HT1080 (cell line): ENCODE data around the gene TMED1. TPM values are rescaled to one million over a fixed set of nuclear protein-coding genes. Genes with fewer than 3 reads are reported as not detected.
"Not testable (repeated sequence)": the region's sequence is repeated elsewhere in the genome, so short reads cannot be mapped to it uniquely, and the experiment has no call there.

Source experiments
- DNase-seq: peaks from one replicate; pipeline ENCODE4 v3.0.0-alpha.2; 2015; ENCODE audit warnings: low read depth
- polyA plus RNA-seq, 2 experiments: library from polyadenylated mRNA; depleted of rRNA; stranded (reverse); fragments of >200 nt; gene quantifications; 2 replicates each; pipeline ENCODE4 v1.2.3, GENCODE V29; 2015
- total RNA-seq: library from RNA; depleted of rRNA; stranded (reverse); fragments of >200 nt; shearing (Covaris generic); gene quantifications from 2 replicates; pipeline ENCODE4 v1.2.3, GENCODE V29; 2014; rRNA removed

The TMED1 gene
- 49.2 and 55.8 TPM in 2 replicates for total RNA-seq
- 56.1 and 67.8 TPM in 2 replicates for polyA plus RNA-seq (2015; cell fraction: cytosol; rRNA removed)
- polyA plus RNA-seq (2015; cell fraction: nucleus; rRNA removed) = 23.5 and 27.6 TPM in 2 replicates

- DNase-seq = peak; percentile 98
Measured at GRCh38 chr19:10835754-10836478, at the start of gene TMED1. Gene TMED1, minus strand, starts transcription at chr19:10836212. Its CDS starts 21 bp downstream, at chr19:10836191.

- DNase-seq = no peak
Measured at GRCh38 chr19:10885201-10886169, 49.5 kb upstream of the TMED1 start.

- peak; percentile 46 for DNase-seq
Measured at GRCh38 chr19:10884274-10884673, 48.3 kb upstream of the TMED1 start.

GRCh38 chr19:10882108-10882457, 46.1 kb upstream of the TMED1 start:
- DNase-seq = no peak

- no peak for DNase-seq
Measured at GRCh38 chr19:10881403-10882107, 45.5 kb upstream of the TMED1 start.

- DNase-seq = no peak
Measured at GRCh38 chr19:10878253-10878652, 42.2 kb upstream of the TMED1 start.

GRCh38 chr19:10877608-10878007, 41.6 kb upstream of the TMED1 start:
- not testable (repeated sequence) for DNase-seq

GRCh38 chr19:10876459-10877240, 40.6 kb upstream of the TMED1 start:
- DNase-seq = peak; percentile 40

- DNase-seq = no peak
Measured at GRCh38 chr19:10874024-10874423, 38.0 kb upstream of the TMED1 start.

- DNase-seq = no peak
Measured at GRCh38 chr19:10872546-10873107, 36.6 kb upstream of the TMED1 start.

GRCh38 chr19:10871711-10872545, 35.9 kb upstream of the TMED1 start:
- no peak for DNase-seq

- peak; percentile 98 for DNase-seq
Measured at GRCh38 chr19:10870955-10871603, 35.1 kb upstream of the TMED1 start, which contains the start of gene CARM1. Gene CARM1, plus strand, starts transcription at chr19:10871553. Its CDS starts 150 bp downstream, at chr19:10871703.

GRCh38 chr19:10870501-10870954, 34.5 kb upstream of the TMED1 start:
- DNase-seq = no peak

- DNase-seq = not testable (repeated sequence)
Measured at GRCh38 chr19:10869872-10870311, 33.9 kb upstream of the TMED1 start.

- no peak for DNase-seq
Measured at GRCh38 chr19:10868872-10869547, 33.0 kb upstream of the TMED1 start.

- no peak for DNase-seq
Measured at GRCh38 chr19:10866495-10866894, 30.5 kb upstream of the TMED1 start.

- DNase-seq = peak; percentile 61
Measured at GRCh38 chr19:10864538-10864899, 28.5 kb upstream of the TMED1 start.
